ENCODE results near the gene ERF.

ERF gene

GRCh38 chr19:42208612-42209011, 46.3 kb downstream of the ERF start:
- FAIRE-seq: no peak

DNA sequence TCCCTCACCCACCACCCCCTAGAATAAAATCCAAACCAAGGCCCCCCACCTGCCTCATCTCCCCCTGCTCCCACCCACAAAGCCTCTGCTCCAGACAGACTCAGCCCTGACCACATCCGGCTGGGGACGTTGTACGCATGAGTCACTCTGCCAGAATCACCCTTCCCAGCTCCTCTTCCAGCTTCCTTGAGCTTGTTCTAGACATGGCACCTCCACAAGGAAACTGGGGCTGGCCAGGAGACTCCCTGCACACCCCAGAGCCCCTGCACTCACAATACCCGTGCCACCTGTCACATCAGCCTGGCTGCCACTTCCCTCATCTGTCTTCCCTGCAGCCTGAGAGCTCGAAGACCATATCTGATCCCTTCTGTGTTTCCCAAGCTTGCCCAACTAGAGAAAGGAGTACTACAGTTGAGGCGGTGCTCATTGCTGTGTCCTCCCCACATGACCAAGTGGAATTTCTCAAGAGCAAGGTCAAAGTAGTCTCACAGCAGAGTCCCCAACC, 47.1 kb downstream of the ERF start:
- no peak for FAIRE-seq

GRCh38 chr19:42206871-42207755, 47.8 kb downstream of the ERF start:
- no peak for FAIRE-seq

DNA sequence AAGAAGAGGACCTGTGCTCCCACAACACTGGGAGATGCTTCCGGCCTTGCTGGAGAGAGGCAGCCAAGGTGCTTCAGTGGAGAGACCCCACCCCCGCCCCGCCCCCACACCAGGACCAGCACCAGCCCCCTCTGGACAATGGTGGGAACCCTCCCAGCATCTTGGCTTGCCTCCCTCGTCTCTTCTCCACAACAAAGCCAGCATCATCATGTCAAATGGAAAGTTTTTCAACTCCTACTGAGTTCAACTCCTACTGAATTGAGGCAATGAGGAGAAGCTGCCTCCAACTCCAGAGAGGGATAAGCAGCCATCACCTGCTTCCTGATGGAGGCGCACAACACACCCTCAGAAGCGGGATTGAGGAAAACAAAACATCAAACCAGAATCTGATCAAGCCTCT, 50.3 kb downstream of the ERF start:
- FAIRE-seq: no peak

DNA sequence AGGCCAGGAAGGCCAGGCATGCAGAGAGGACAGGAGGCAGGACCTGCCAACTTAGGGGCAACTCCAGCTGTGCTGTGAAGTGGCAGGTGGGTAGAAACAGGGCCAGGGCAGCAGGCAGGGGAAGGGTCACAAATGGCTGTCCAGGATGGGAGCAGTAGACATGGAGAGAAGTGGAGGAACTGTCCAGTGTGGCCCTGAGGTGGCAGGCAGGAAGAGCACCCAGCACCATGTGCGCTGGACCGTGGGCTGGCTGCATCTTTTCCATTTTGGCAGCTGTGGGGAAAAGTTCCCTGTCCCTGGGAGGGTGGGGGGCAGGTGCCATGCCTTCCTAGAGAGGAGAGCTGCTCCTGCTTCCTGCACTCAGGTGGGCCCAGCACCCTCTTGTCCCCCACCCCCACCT, 51.2 kb downstream of the ERF start:
- no peak for FAIRE-seq

GRCh38 chr19:42202290-42202880, 52.5 kb downstream of the ERF start:
- no peak for FAIRE-seq

- FAIRE-seq: no peak
Observed at GRCh38 chr19:42201489-42202289, 53.2 kb downstream of the ERF start.

DNA sequence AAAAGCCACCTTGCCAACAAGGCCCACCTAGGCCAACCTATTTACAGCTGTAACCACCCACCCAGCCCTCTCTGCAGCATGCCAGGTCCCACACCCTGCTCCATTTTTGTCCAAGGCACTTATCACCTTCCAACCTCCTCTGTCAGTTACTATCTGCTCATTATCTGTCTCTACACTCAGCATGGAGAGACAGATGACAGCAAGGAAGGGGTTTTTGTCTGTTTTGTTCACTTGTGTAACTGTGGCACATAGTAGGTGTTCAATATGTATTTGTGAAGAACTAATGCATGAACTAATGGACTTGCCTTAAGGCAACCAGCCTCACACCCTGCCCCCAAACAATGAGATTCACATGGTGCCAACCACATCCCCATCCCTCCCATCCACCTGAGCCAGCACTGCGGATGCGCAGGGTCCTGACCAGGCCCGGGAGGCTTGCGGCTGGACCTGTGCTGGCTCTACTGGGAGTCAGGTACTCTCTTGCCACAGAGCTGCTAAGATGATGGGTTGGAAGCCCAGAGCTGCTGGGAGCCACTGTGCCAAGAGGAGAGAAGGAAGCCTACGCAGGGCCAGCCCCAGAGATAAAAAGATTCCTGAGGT, 54.7 kb downstream of the ERF start:
- no peak for FAIRE-seq

DNA sequence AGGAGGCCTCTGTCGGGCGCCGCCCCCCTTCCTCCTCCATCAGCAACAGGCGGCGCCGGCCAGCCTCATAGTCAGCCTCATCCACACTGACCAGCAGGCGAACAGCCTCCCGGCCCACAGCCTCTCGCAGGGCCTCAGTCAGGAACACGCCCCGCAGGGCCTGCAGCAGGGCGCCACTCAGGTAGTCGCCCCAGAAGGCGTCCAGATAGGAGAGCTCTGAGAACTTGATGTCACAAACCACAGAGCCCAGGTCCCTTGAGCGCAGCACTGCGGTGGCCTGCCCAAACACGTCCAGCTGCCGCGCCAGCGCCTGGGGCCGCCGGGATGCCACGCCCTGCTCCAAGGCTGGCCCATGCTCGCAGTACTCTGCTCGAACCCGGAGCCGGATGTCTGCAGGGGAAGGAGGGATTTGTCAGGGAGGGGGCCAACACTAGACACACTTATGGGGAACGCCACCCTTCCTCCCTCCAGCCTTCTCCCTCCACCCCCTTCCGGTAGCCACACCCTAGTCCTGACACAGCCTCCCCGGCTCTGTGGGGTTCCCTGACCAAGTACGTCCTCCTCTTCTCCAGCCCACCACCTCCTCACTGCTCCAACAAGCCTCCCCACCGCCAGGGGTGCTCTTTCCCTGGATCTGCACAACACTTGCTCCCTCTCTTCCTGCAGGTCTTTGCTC, 55.4 kb downstream of the ERF start:
- no peak for FAIRE-seq

DNA sequence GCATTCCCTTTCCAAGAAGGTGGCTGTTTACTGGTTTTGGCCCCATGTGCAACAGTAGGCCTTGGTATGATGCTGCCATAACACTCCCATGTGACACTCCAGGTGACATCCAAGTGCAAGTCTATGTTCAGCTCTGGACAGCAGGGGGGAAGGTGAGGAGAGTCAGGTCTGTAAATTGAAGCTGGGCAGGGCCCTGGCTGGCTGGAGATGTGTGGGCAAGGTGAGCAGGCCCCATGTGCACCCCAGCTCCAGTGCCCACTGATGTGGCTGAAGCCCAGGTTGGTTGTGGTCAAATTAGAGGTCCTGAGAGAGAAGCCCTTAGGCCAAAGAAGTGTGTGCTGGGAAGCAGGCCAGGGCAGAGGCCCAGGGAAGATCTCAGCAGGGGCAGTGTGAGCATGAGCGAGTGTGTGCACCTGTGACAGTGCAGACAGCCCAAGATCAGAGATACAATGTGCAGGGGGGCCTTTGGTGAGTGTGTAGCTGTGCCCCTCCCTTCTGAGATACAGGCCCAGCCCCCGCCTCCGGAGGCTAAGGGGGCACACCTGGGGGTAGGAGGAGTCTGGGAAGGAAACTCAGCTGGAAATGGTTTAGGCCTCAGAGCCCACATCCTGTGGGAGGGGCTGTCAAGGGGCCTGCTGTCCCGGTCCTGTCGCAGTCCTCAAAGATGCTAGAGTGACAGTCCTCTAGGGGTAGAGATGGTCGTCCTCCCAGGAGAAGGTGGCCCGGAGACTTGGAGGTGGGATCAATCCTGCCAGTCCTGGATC, 56.1 kb downstream of the ERF start:
- no peak for FAIRE-seq
